HG03457 (cell line): ENCODE measurements around the gene POU3F2.

ENCODE experiments used
- ATAC-seq: cut with Tn5 transposase; IDR thresholded peaks from one replicate; pipeline ENCODE4 v1.9.1; 2021; ENCODE audit warnings: moderate number of reproducible peaks; ENCODE audit not compliant: unreplicated experiment

Gene POU3F2

DNA sequence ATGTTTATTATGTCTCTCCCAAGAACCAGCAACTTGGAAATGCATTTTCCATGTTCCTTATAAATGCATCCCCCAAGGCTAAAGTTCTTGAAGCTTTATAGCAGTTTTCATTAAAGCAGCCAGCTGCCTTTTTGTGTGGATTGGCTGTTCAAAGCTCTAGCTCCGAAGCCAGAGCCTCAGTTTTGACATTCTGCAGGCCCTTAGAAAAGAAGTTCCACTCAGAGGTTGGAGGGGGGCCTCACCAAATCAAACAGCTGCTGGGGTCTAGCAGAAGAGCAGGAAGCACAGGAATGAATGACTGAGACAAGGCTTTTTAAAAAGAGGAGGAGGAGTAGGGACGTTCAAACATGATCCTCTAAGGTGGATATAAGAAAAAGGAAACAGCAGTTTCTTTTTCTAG lies 4.2 kb upstream of the POU3F2 start:
- ATAC-seq = no peak

DNA sequence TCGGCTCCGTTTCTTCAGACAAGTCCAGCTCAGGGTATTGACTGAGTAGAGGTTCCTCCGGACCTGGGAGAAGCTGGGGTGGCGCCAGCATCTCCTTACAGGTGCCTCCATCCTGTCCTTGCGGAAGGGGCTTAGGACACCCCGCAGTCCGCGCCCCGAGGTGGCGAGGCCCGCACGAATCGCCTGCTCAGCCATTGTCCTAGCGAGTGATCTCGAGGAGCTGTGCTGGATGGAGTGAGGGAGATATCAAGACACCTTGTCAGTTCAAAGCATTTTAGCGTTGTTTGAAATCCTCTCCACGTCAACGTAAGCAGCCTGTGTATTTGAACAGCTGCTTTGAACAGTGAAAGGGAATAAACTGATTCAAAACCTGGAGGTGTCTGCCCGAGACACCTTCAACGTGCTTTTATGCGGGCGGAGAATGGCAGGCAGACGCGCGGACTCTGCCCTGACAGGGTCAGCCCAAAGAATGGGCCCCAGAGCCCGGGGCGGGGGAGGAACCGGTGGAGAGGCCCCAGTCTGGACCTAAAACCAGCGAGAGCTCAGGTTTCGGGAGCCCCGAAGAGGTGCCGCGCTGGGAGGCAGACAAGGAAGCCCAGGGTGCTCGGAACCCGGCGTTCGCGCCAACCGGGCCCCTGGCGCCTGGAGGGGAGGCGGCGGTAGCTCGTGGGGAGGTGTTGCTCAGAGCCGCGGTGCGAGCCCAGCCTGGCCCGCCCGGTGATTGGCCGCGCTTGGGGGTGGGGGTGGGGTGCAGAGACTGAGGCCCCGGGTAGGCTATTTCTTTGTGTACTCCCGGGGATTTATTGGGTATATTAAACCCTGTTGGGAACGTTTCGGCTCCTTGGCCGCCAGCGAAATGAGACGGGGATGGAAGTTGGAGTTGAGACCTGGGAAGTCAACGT lies 3.1 kb upstream of the POU3F2 start:
- no peak for ATAC-seq

DNA sequence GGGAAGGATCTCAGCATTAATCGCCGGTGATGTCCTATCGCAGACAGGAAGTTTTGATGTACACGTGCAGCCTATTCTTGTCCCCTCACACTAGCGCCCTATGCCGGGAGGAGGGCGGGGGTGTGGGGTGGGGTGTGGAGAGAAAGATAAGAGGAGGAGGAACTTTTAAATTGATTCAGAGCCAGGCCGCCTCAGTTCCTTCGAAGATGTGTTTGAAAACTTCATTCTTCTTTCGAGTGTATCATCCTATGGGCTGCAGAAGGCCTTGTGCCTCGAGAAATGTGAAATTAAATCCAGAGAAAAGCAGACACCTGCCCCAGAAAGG lies 2.5 kb upstream of the POU3F2 start:
- ATAC-seq = no peak

DNA sequence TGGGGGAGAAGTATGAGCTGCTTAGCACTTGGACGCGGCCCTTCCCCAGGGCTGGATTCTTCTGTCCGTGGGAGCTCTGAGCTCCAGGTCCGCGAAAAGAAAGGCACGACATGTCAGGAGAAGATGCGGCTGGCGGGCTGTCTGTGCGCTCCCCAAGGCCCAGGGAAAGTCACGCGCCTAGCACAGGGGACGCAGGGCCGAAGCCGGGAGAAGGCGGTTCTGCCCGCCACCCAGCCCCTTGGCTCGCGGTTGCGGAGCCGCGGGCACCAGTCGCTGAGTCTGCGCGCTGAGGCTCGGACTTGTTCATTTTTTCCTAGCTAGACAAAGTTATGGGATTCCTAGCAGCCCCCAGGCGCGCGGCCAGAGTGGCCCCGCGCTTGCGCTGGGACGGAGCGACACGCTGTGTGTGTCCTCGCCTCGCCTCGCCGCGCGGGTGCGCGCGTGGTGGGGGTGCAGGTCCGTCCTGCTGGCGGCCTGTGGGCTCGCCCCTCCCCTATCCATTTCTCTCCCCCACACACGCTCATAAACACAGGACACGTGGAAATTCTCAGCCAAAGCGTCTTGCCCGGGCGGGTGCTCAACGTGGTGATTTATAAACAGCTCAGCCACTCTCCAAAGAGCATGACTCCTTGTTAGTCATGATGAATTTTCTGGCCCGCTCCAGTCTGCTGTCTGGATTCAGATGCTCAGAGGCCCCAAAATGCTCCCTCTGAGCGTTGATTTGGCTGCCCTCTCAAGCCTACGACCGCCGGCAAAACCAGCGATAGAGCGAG lies 1.9 kb upstream of the POU3F2 start:
- ATAC-seq = no peak

DNA sequence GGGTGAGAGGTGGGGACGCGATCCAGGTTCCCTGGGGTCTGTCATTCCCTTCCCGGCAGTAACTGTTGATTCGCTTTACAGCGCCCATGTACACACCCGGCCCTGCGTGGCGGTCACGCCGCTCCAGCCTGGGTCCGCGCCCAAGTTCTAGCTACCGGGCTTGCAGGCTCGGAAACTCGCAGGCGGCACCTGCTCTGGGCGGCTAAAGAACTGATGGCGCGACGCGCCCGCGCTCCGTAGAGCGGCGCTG lies 1.4 kb upstream of the POU3F2 start:
- ATAC-seq = no peak

DNA sequence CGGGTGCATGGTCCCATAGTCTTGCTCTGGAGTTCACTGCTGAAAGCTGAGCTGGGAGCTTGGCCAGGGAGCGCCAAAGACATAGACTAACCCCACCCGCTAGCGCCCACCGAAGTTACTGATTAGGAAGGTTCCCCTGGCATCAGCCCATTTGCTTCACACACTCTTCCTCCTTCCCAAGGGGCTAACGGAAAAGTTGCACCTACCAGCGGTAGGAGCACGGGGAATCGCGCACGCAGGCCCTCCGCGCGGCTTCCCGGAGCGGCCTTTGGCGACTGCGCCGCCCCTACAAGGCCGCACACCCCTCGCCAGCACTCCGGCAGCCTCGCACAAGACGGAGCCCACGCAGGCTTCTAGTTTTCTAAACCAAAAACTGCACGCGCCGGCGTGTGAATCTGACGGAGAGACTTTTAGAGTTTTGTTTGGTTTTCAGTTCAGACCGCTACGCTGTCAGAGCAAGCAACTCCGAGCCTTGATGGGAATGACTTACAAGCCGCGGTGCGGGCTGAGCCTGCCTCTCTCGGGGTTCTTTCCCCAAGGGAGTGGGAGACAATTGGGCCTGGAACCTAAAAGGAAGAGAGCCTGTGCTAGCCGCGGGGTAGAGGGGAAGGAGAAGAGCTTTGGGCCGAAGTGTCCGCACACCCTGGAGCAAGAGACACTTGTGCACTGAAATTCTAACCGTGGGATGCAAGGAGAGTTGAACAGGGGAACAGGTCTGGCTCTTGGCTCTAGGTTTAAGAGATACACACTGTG lies 891 bp upstream of the POU3F2 start:
- ATAC-seq = no peak

DNA sequence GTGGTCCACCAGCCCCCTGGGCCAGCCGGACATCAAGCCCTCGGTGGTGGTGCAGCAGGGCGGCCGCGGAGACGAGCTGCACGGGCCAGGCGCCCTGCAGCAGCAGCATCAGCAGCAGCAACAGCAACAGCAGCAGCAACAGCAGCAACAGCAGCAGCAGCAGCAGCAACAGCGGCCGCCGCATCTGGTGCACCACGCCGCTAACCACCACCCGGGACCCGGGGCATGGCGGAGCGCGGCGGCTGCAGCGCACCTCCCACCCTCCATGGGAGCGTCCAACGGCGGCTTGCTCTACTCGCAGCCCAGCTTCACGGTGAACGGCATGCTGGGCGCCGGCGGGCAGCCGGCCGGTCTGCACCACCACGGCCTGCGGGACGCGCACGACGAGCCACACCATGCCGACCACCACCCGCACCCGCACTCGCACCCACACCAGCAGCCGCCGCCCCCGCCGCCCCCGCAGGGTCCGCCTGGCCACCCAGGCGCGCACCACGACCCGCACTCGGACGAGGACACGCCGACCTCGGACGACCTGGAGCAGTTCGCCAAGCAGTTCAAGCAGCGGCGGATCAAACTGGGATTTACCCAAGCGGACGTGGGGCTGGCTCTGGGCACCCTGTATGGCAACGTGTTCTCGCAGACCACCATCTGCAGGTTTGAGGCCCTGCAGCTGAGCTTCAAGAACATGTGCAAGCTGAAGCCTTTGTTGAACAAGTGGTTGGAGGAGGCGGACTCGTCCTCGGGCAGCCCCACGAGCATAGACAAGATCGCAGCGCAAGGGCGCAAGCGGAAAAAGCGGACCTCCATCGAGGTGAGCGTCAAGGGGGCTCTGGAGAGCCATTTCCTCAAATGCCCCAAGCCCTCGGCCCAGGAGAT lies 1.0 kb downstream of the POU3F2 start:
- no peak for ATAC-seq

DNA sequence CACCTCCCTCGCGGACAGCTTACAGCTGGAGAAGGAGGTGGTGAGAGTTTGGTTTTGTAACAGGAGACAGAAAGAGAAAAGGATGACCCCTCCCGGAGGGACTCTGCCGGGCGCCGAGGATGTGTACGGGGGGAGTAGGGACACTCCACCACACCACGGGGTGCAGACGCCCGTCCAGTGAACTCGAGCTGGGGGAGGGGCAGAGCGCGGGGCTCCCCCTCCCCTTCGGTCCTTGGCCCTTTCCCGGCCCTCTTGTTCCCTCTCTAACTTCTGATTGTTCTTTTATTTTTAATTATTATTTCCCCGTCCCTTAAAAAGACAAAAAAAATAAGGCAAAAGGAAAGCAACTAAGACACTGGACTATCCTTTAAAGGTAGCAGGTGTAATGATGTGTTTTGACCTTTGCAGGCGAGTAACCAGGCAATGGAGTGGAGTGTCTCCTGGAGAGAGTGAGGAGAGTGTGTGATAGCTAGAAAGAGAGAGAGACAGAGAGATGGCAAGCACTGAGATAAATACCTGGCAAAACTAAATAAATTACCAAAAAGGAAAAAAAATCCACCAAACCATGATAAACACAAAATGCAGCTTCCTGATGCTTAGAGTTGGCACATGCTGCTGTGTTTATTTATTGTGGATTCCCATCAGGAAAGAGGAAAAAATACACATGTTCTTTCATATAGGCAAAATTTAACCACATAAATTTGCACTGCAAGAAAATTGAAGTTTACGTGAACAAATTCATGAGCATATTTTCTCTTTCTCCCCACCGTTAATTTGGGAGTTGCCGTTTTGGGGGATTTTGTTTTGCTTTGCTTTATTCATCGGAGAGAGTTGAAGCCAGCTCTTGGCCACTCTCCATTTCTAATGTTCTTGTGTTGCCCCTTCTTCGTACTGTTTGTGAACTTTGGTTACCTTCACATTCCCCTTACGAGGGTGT lies 1.9 kb downstream of the POU3F2 start:
- no peak for ATAC-seq

DNA sequence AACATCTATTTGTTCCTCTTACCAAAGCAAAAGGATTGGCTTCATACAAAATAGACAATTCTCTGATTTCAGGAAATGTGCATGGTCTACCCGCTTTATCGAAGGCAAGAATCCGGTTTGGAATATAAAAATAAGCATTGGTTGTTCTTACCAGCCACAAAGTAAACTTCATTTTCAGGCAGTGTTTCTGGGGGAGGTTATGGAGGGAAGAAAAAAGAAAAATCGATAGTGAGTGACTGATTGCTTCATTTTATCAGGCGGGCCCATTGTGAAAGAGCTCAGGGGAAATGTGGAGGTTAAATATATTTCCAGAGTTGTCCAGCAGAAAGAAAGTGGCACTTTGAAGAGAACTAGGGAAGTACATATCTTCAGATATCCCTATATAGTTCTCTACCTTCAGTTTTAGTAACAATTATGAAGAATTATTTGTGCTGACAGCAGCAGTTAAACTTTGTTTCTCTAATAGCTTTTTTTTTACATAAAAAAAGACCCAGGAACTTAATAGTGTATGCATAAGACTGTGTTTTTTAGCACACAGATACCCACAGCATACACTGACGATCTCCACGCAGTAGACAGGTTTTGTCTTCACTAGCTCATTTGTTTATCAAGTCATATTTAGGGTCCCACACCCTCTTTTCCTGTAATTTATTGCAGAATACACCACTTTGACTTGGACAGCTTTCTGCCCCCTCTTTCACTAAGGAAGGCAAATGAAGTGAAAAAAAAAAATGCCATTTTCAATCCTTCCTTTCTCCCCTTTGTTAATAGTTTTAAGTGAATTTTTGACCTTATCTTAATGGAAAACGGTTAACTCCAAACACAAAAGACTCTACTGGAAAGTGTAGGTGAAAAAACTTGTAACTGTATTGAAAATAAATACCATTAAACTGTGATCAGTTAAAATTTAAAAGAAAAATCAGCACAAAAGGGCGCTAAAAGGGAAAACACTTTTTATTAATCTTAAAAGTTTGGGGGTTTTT lies 2.9 kb downstream of the POU3F2 start:
- ATAC-seq = no peak

DNA sequence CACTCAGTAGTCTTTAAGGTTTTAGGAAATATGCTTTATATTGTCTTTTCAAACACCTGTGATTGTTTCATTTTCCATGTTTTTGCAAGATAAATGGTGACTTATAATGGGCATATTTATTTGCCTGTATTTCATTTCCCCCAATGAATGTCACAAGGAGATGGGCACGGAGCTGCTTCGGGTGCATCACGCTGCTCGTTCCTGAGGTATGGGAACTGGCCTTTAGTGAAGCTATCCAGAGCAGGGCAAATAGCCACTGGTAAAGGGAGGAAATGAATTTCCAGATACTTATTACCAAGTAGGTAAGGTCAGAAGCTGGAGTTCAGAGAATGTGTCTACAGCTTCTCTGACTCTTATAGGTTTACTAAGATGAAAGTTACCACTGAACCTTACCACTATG lies 3.7 kb downstream of the POU3F2 start:
- no peak for ATAC-seq

DNA sequence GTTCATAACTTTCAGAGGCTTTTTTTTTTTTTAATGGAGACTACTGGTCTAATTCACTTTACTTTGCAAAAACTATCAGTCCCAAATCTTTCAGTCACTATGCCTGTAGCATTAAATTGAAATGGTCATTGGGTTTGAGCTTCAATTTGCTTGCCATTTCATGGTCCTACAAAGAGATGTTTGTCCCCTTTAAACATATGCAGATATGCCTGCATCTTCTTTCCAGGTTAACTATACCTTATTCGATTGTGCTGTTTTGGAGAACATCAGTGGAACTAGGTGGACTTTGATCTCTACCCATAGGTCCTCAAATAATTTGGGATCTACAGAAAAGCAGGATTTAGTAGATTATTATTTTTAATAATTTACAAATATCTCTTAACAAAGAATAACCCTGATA lies 4.6 kb downstream of the POU3F2 start:
- ATAC-seq = no peak

DNA sequence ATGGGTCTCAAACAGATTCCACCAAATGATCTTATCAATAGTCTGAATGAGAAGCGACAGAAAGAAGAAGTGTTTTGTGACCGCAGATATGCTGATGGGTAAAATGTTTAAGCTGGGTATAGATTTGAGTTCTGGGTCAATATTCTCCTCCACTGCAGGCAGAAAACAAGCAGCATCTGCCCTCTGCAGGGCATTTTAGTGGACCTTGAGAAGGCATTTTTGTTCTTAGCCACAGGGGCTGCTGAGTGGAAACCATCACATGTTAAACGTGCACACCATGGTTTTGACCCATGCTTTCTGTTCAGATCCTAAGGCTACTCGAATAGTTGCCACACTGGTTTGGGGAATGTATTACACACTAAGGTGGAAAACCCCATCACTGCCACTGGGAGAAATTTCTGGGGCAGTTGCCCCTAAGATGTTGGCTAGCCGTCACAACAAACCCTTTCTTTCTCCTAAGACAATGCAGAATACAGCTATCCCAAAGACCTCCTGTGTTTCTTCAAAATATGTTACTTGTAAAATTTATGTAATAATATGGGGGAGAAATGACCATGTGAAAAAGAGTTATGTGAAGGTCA lies 5.5 kb downstream of the POU3F2 start:
- ATAC-seq = no peak

DNA sequence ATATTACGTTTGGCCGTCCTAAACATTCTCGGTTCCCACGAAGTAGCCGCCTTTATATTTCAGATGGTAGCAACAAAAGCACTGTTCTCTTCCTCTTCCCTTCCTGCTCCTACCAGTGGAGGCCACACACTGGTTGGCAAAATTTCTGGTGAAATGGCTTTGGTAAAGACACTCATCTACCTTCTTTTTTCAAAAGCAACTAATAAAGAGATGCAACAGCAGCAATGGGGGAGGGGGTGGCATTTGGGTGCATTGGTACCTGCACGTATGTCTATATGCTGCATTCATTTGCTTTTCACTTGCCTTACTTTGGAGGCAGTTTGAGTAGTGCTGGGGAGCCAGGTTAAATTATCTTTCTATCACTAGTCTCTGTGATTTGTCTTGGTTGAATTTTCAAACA lies 6.0 kb downstream of the POU3F2 start:
- no peak for ATAC-seq

DNA sequence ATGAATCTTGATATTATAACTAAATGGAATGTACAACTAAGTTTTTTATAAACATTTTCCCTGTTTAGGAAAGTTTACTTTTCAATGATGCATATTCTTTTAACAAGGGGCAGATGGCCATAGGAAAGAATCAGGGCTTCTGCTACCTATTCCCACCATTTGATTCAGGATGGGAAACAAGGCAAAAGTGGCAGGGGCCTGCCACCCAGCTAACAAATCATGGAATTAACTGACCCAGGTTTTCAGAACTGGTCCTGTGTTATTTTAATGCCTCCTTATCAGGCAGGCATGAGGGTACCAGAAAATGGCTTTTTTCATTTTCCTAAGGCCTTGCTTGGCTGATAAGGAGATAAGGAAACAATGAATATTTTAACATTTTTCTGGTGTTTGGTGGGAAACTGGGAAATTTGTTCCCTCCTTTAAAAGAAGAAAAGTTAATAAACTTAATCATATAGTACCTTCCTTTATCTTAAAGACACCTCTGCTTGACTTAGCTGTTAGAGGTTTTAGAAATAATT lies 6.7 kb downstream of the POU3F2 start:
- ATAC-seq = no peak

DNA sequence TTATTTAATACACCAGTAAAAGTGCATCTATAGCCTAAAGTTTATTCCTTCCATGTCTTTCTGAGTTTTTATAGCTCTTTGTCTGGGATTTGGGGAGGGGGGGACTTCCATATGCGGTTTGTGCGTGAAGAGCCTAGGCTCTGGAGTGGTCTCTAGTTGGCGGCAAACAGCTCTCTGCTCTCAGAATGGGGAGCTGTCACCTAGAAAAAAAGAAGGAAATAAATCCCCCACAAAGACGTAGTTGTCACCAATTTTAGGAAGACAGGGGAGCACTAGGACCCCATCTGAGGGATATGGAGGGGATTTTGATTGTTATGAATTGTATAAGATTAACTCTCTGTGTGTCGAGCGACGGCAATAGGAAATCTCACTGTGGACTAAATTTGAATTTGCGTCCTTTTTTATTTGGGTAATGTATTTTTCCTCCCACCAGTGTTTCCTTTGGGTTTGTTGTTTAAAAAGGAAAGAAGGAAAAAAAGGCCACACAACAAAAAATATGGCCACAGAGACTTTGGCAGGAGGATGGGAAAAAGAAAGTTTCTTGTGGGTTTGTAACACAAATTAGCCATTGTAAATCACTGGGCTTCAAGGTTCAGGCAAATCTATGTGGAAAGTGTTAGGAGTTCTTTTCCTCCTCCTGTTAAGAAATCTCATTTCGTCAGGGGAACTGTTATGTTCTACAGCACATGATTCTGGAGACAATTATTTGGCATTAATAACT lies 7.4 kb downstream of the POU3F2 start:
- ATAC-seq = no peak

DNA sequence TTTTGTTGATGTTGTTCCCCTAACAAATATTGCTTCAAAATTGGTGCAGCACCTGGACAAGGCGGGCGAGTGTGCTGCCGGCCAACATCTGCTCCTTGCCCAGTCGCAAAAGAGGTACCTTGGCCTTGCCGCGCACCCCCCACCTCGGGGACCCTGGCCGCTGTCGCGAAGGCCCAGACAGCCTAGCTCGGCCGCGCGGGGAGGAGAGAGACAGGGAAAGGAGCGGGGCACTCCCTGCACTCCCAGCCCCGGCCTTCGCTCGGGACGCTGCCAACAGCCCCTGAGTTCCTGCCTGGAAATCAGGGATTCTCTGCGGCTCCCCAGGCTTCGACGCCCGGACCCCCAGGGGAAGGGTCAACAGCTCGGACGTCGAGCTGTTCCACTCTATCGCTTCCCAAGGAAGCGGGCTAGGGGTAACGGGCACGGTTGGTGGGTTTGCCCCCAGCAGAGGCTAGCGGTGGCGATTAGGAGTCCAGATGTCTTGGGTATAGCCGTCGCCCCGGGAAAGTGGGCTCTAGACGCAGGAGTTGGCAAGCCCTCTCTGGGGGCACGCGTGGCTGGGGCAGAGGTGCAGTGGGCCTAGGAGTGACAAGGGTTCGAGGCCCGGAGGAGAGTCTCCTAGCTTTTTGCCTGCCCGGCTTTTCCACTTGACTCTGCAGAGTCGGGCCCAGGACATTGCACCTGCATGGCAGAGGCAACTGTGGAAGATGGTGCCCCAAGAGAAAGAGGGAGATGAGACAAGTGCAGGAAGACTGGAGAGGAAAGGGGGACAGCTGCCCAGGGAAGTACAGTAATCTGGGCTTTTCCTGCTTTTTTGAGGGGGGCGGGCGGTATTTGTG lies 8.2 kb downstream of the POU3F2 start:
- ATAC-seq = no peak
